Measurements from ENCODE around the gene FEZF1.

FEZF1 gene

GRCh38 chr7:122304319-122304975 lies at the start of gene FEZF1:
Gene FEZF1 (minus strand): TSS chr7:122304750. CDS start chr7:122304437, 313 bp downstream.
- DNase-seq (ENCODE audit: low read depth, low spot score): no peak

GRCh38 chr7:122352454-122352853 lies 47.9 kb upstream of the FEZF1 start:
- DNase-seq (ENCODE audit: low read depth, low spot score): no peak

GRCh38 chr7:122350701-122351100 lies 46.2 kb upstream of the FEZF1 start:
- DNase-seq (ENCODE audit: low read depth, low spot score): no peak

GRCh38 chr7:122344303-122344620 lies 39.7 kb upstream of the FEZF1 start:
- DNase-seq (ENCODE audit: low read depth, low spot score): no peak

- no peak for DNase-seq (ENCODE audit: low read depth, low spot score)
These were observed 39.2 kb upstream of the FEZF1 start for GRCh38 chr7:122343601-122344302.

- no peak for DNase-seq (ENCODE audit: low read depth, low spot score)
These were observed 35.9 kb upstream of the FEZF1 start for GRCh38 chr7:122340427-122340826.

- DNase-seq (ENCODE audit: low read depth, low spot score): no peak
These were observed 34.8 kb upstream of the FEZF1 start for GRCh38 chr7:122339145-122339904.

GRCh38 chr7:122337011-122337410 lies 32.5 kb upstream of the FEZF1 start:
- DNase-seq (ENCODE audit: low read depth, low spot score): no peak

GRCh38 chr7:122329145-122329802 lies 24.7 kb upstream of the FEZF1 start:
- DNase-seq (ENCODE audit: low read depth, low spot score): no peak

- no peak for DNase-seq (ENCODE audit: low read depth, low spot score)
These were observed 23.4 kb upstream of the FEZF1 start for GRCh38 chr7:122327969-122328368.

- no peak for DNase-seq (ENCODE audit: low read depth, low spot score)
These were observed 12.2 kb upstream of the FEZF1 start for GRCh38 chr7:122316467-122317388.

GRCh38 chr7:122315507-122316466 lies 11.2 kb upstream of the FEZF1 start:
- no peak for DNase-seq (ENCODE audit: low read depth, low spot score)

- DNase-seq (ENCODE audit: low read depth, low spot score): no peak
These were observed 9.7 kb upstream of the FEZF1 start for GRCh38 chr7:122314284-122314683.

- DNase-seq (ENCODE audit: low read depth, low spot score): no peak
These were observed 8.2 kb upstream of the FEZF1 start for GRCh38 chr7:122312789-122313188.

- no peak for DNase-seq (ENCODE audit: low read depth, low spot score)
These were observed 7.3 kb upstream of the FEZF1 start for GRCh38 chr7:122311734-122312450.

GRCh38 chr7:122311050-122311700 lies 6.6 kb upstream of the FEZF1 start:
- DNase-seq (ENCODE audit: low read depth, low spot score): no peak

GRCh38 chr7:122310119-122311021 lies 5.8 kb upstream of the FEZF1 start:
- no peak for DNase-seq (ENCODE audit: low read depth, low spot score)

GRCh38 chr7:122309421-122309820 lies 4.9 kb upstream of the FEZF1 start:
- no peak for DNase-seq (ENCODE audit: low read depth, low spot score)
